SW480 (cell line): ENCODE measurements around the gene SSX2IP.
"Not testable (repeated sequence)": the region's sequence is repeated elsewhere in the genome, so short reads cannot be mapped to it uniquely, and the experiment has no call there.

Experiments
- DNase-seq: peaks from one replicate; pipeline ENCODE4 v3.0.0-alpha.2; 2016; ENCODE audit warnings: low spot score

SSX2IP gene

DNA sequence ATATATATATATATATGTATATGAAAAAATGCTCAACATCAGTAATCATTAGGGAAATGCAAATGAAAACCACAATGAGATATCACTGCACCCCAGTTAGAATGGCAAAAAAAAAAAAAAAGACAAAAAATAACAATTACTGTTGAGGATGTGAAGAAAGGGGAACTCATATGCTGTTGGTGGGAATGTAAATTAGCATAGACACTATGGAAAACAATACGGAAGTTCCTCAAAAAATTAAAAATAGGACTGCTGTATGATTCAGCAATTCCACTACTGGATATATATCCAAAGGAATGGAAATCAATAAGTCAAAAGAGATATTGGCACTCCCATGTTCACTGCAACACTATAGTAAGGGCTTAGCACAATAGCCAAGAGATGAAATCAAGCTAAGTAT is 74.5 kb downstream of the SSX2IP start:
- no peak for DNase-seq

GRCh38 chr1:84613887-84614286 is 76.4 kb downstream of the SSX2IP start:
- DNase-seq, result no peak

- no peak for DNase-seq
Observed at GRCh38 chr1:84613026-84613425, 77.2 kb downstream of the SSX2IP start.

GRCh38 chr1:84611796-84612195 is 78.5 kb downstream of the SSX2IP start:
- DNase-seq, result no peak

- no peak for DNase-seq
Observed at GRCh38 chr1:84611091-84611490, 79.2 kb downstream of the SSX2IP start.

DNA sequence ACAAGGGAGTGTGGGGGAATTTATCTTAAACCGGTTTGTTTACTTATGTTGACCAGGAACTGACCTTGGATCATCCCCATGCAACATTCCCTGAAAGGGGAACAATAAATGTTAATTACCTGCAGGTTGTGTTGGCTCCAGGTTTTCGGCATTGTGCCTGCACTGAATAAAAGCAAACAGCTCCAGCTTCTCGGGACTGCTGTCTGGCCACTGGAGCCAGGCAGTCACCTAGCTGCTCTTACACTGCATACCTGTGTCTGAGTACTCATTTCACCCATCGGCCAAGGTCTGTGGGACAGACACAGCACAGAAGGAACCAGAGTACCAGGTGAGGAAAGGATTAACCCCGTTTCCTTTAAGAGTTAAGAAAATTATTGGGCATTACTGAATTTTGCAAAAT is 83.3 kb downstream of the SSX2IP start:
- DNase-seq, result no peak

GRCh38 chr1:84605157-84605556 is 85.1 kb downstream of the SSX2IP start:
- DNase-seq, result no peak

- peak; percentile 16 for DNase-seq
Observed at GRCh38 chr1:84603941-84604830, 86.1 kb downstream of the SSX2IP start.

- no peak for DNase-seq
Observed at GRCh38 chr1:84603223-84603622, 87.0 kb downstream of the SSX2IP start.

- no peak for DNase-seq
Observed at GRCh38 chr1:84600796-84601195, 89.5 kb downstream of the SSX2IP start.

DNA sequence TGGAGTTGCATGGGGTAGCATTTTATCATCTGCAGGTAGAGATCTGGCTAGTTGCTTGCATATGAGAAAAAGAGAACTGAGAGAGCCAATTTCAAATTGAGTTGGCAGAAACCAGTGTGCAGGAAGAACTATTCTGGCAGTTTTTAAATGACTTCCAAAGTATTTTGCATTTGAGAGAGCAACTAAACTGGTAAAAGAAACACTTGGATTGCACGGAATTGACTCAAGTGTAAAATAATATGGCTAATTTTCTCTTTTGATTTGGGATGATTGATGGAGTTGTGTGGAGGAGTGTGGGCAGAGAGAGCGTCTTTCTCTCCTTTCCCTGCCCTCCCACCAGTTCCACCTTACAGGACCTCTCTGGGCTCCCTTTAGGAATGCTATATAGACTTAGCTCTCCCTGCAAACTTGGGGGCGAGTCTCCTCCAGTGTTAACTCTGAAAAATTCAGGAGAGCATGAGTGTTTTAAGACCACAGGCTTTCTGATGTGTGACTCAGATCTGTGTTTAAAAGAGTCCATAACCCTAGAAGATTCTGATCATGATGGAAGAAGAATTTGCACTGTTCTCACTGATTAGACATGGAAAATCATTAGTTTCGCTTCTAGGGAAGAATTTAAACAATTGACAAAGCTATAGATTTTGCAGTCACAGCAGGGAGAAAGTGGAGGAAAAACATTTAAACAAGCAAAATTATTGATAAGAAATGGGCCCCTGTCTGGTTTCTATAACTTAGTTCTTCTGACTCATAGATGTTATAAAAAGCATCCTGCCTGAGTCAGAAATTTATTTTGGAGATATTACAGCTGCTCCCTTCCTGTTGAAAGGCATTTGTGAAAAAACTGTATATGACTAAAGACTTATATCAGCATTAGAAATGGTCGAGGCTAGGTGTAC is 91.2 kb downstream of the SSX2IP start:
- no peak for DNase-seq

DNA sequence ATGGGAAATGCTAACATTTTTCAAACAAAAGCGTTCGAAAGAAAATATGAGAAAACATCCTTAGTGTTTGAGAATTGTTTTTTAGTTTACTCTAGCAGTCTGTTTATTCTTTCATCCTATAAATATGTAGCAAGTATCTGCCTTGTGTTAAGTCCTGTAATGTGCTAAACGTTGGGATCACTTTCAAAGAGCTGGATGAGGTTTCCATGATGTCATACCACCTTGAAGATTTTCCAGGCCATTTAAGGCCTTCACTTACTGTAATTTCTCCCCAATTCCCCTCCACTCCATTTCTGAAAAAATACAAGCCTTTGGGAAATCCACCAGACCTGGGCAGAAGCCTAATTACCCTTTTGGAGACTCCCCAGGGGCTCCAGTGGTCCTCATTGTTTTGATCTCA is 91.8 kb downstream of the SSX2IP start:
- no peak for DNase-seq

DNA sequence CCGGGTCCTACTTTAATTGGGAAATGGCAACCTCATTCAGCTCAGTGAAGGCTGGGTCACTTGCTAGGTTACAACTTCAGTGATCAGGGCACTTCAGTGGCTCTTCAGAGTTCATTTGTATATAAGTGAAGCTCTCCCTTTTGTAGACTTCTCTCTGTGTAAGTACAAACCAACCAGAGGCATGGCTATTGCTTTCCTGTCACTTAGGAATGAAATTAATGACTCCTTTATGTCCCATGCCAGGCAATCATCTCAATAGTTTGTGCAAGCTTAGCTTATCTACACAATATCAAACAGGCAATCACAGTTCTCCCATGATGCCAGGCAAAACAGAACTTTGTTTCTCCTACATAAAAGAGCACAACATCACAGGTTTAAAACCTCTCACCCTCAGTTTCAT is 93.2 kb downstream of the SSX2IP start:
- DNase-seq, result no peak

DNA sequence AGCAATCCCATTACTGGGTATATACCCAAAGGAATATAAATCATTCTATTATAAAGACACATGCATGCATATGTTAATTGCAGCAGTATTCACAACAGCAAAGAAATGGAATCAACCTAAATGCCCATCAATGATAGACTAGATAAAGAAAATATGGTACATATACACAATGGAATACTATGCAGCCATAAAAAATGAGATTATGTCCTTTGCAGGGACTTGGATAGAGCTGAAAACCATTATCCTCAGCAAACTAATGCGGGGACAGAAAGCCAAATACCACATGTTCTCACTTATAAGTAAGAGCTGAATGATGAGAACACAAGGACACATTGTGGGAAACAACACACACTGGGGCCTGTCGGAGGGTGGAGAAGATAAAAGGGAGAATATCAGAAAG is 95.3 kb downstream of the SSX2IP start:
- DNase-seq, result not testable (repeated sequence)
